HepG2 (cell line): Measurements from ENCODE around the gene MARS1. TPM values are rescaled to one million over a fixed set of nuclear protein-coding genes. Genes with fewer than 3 reads are reported as not detected.

Experiments used
- MATR3 ChIP-seq: sonication (generic); formaldehyde crosslinking; IDR thresholded peaks from 2 replicates; pipeline ENCODE4 v1.4.0; 2020; ENCODE audit warnings: missing genetic modification reagents
- NFAT5 ChIP-seq: sonication (generic); formaldehyde crosslinking; IDR thresholded peaks from 2 replicates; pipeline ENCODE4 v1.4.0; 2020; ENCODE audit warnings: missing genetic modification reagents
- NFKB2 ChIP-seq: sonication (generic); formaldehyde crosslinking; IDR thresholded peaks from 2 replicates; pipeline ENCODE4 v1.4.0; 2020; ENCODE audit warnings: missing genetic modification reagents, borderline replicate concordance
- NR3C1 ChIP-seq: sonication (generic); formaldehyde crosslinking; IDR thresholded peaks from 2 replicates; pipeline ENCODE4 v1.4.0; 2020; ENCODE audit warnings: missing genetic modification reagents
- RAD21 ChIP-seq: fragments of 450-650 bp; formaldehyde crosslinking; IDR thresholded peaks from 2 replicates; pipeline ENCODE4 v1.5.0; 2020; ENCODE audit warnings: mild to moderate bottlenecking
- RERE ChIP-seq: IDR thresholded peaks from 2 replicates; pipeline ENCODE4 v1.6.1; 2016; ENCODE audit warnings: low read depth, missing genetic modification reagents, missing compliant biosample characterization
- TCF12 ChIP-seq, 2 experiments: fragments of 450-650 bp in 1 of 2; sonication (generic) in 1 of 2; formaldehyde crosslinking in 1 of 2; IDR thresholded peaks; 2 replicates each; pipeline versions ENCODE4 v1.6.1 to v1.8.0; 2017 to 2022; ENCODE audit warnings: antibody characterized with exemption in 1 of 2, mild to moderate bottlenecking in 1 of 2, missing genetic modification reagents in 1 of 2, moderate library complexity in 1 of 2
- ZC3H4 ChIP-seq: sonication (generic); formaldehyde crosslinking; IDR thresholded peaks from 2 replicates; pipeline ENCODE4 v1.4.0; 2020; ENCODE audit warnings: missing genetic modification reagents, borderline replicate concordance
- ZNF446 ChIP-seq: sonication (generic); formaldehyde crosslinking; IDR thresholded peaks from 2 replicates; pipeline ENCODE4 v1.5.0; 2020; ENCODE audit warnings: mild to moderate bottlenecking, missing genetic modification reagents
- ZNF768 ChIP-seq: sonication (generic); formaldehyde crosslinking; IDR thresholded peaks from 2 replicates; pipeline ENCODE4 v1.4.0; 2020; ENCODE audit warnings: missing genetic modification reagents
- polyA plus RNA-seq, 8 experiments: library from polyadenylated mRNA; depleted of rRNA in 3 of 8; stranded (reverse) in 7 of 8; unstranded in 1 of 8; fragments of >200 nt; fragmentation: Illumina TruSeq in 4 of 8; extraction: Trizol in 4 of 8; gene quantifications; 2 replicates each; pipeline versions ENCODE4 v1.2.1 to v1.2.3, GENCODE V29; 2011 to 2016; ENCODE audit warnings: low read depth in 4 of 8, missing spikeins in 1 of 8, mixed read lengths in 1 of 8; ENCODE audit not compliant: insufficient read depth in 1 of 8
- total RNA-seq, 5 experiments: library from RNA; depleted of rRNA; stranded (reverse); fragments of >200 nt; fragmentation: Illumina TruSeq; extraction: Trizol; gene quantifications; 2 replicates each; pipeline ENCODE4 v1.2.3, GENCODE V29; 2016; ENCODE audit warnings: low read depth in 1 of 5
- TF ChIP-seq, protein P1 (sequence below): IDR thresholded peaks from 2 replicates; pipeline ENCODE4 v1.6.1; 2016; ENCODE audit warnings: low read depth, control low read depth
- TF ChIP-seq, protein P2 (sequence below): IDR thresholded peaks from 2 replicates; pipeline ENCODE4 v1.6.1; 2012; ENCODE audit warnings: low read length, improper control_type of control experiment

The MARS1 gene
- total and polyA plus RNA-seq, 2 of the 13 experiments (the other 11 are each of a cell fraction or from before 2014, with no cell fraction given) = 115 to 181 TPM

GRCh38 chr12:57454566-57455373, 33.1 kb upstream of the MARS1 start, which contains the start of gene INHBE (continued):
- TF ChIP-seq NFAT5 (CRISPR knock-in tag) (no peak), RERE (CRISPR knock-in tag) (0 out of 2 replicates have a peak, but pooled peaks have one; percentile 55), ZNF446 (CRISPR knock-in tag) (no peak), MATR3 (CRISPR knock-in tag) (no peak), NFKB2 (CRISPR knock-in tag) (peak; percentile 68; the same call in 1 of the 2 replicates), TCF12 (IDR thresholded peaks at IDR 0.05) (no peak), TCF12 (CRISPR knock-in tag; IDR thresholded peaks at IDR 0.05) (0 out of 2 replicates have a peak, but pooled peaks have one; percentile 73), NR3C1 (no peak), ZNF768 (CRISPR knock-in tag) (peak; percentile 45; the same call in 1 of the 2 replicates), RAD21 (CRISPR knock-in tag) (0 out of 2 replicates have a peak, but pooled peaks have one; percentile 23), ZC3H4 (CRISPR knock-in tag) (no peak)
- TF ChIP-seq, protein P1, sequence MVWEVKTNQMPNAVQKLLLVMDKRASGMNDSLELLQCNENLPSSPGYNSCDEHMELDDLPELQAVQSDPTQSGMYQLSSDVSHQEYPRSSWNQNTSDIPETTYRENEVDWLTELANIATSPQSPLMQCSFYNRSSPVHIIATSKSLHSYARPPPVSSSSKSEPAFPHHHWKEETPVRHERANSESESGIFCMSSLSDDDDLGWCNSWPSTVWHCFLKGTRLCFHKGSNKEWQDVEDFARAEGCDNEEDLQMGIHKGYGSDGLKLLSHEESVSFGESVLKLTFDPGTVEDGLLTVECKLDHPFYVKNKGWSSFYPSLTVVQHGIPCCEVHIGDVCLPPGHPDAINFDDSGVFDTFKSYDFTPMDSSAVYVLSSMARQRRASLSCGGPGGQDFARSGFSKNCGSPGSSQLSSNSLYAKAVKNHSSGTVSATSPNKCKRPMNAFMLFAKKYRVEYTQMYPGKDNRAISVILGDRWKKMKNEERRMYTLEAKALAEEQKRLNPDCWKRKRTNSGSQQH (CRISPR knock-in tag) = no peak
- TF ChIP-seq, protein P2, sequence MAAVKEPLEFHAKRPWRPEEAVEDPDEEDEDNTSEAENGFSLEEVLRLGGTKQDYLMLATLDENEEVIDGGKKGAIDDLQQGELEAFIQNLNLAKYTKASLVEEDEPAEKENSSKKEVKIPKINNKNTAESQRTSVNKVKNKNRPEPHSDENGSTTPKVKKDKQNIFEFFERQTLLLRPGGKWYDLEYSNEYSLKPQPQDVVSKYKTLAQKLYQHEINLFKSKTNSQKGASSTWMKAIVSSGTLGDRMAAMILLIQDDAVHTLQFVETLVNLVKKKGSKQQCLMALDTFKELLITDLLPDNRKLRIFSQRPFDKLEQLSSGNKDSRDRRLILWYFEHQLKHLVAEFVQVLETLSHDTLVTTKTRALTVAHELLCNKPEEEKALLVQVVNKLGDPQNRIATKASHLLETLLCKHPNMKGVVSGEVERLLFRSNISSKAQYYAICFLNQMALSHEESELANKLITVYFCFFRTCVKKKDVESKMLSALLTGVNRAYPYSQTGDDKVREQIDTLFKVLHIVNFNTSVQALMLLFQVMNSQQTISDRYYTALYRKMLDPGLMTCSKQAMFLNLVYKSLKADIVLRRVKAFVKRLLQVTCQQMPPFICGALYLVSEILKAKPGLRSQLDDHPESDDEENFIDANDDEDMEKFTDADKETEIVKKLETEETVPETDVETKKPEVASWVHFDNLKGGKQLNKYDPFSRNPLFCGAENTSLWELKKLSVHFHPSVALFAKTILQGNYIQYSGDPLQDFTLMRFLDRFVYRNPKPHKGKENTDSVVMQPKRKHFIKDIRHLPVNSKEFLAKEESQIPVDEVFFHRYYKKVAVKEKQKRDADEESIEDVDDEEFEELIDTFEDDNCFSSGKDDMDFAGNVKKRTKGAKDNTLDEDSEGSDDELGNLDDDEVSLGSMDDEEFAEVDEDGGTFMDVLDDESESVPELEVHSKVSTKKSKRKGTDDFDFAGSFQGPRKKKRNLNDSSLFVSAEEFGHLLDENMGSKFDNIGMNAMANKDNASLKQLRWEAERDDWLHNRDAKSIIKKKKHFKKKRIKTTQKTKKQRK = no peak
